ENCODE data around the gene SOCS3. TPM values are rescaled to one million over a fixed set of nuclear protein-coding genes. Genes with fewer than 3 reads are reported as not detected.

Gene SOCS3
- polyA plus RNA-seq, 2 of the 4 experiments (the other 2 are of a cell fraction): 13.5 to 14.7 TPM

DNA sequence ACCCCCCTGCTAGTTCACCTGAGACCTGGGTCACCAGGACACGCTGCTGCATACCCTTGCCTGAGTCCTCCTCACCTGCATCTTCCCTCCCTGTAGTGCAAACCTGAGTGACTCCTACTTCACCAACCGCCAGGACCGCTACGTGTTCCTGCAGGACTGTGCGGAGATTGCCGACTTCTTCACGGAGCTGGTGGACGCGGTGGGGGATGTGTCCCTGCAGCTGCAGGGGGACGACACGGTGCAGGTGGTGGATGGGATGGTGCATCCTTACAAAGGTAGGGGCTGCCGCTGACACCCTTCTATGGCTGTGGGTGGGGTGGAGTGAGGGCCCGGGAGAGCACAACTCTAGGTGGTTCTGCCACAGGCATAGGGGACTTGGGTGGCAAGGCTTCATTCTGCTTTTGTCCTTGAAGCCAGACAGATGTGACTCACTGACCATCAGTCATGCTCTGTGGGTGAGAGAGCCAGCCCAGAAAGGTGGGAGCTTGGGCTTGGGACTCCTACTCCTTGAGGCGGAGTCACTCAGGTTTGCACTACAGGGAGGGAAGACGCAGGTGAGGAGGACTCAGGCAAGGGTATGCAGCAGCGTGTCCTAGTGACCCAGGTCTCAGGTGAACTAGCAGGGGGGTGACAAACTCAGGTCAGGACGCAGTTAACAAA, 40.8 kb upstream of the SOCS3 start (continued):
- TF ChIP-seq EP300 (IDR thresholded peaks at IDR 0.05): no peak

DNA sequence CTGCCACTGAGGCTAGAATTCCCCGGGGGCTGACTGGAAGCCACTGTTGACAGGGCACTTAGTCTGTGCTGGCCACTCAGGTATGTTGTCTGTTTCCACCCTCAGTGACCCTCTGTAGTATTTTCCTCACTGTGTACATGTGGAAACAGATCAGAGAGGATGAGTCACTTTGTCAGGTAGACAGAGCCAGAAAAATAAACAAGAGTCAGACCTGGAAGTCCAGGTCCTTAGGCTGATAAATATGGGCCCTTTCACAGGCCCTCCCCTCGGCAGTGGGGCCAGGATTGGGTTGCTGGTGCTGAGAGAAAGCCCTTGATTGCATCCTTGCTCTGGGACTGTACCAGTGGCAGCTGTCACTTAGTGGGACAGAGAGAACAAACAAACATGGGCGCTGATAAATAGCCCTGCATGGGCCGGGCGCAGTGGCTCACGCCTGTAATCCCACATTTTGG, 39.8 kb upstream of the SOCS3 start:
- DNase-seq (ENCODE audit: low read depth in 1 of 2, low spot score in 1 of 2) (no peak), ATAC-seq (no peak)
- TF ChIP-seq POLR2A (IDR thresholded peaks at IDR 0.05; ENCODE audit: low read length): no peak
- no peak for TF ChIP-seq BCL3 (IDR thresholded peaks at IDR 0.05)
- TF ChIP-seq ZSCAN20 (CRISPR knock-in tag; IDR thresholded peaks at IDR 0.05): no peak
- TF ChIP-seq EP300 (IDR thresholded peaks at IDR 0.05): no peak
- TF ChIP-seq, protein P1, sequence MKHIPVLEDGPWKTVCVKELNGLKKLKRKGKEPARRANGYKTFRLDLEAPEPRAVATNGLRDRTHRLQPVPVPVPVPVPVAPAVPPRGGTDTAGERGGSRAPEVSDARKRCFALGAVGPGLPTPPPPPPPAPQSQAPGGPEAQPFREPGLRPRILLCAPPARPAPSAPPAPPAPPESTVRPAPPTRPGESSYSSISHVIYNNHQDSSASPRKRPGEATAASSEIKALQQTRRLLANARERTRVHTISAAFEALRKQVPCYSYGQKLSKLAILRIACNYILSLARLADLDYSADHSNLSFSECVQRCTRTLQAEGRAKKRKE (CRISPR knock-in tag; IDR thresholded peaks at IDR 0.05; ENCODE audit: low read depth): no peak
- no peak for TF ChIP-seq MYC (IDR thresholded peaks at IDR 0.05; ENCODE audit: borderline replicate concordance, low read length)
- TF ChIP-seq SMC3 (IDR thresholded peaks at IDR 0.05): no peak
- TF ChIP-seq MAFK (IDR thresholded peaks at IDR 0.05; ENCODE audit: partially characterized antibody): no peak
- no peak for TF ChIP-seq FOSL2 (IDR thresholded peaks at IDR 0.05)
- no peak for TF ChIP-seq FOSL2 (CRISPR knock-in tag; IDR thresholded peaks at IDR 0.05)
- no peak for TF ChIP-seq MAZ (IDR thresholded peaks at IDR 0.05; ENCODE audit: borderline replicate concordance, low read depth, low read length)
- TF ChIP-seq, protein P2, sequence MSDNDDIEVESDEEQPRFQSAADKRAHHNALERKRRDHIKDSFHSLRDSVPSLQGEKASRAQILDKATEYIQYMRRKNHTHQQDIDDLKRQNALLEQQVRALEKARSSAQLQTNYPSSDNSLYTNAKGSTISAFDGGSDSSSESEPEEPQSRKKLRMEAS (IDR thresholded peaks at IDR 0.05): no peak
- TF ChIP-seq ZC3H11A (IDR thresholded peaks at IDR 0.05): no peak
- TF ChIP-seq RAD21 (conservative IDR thresholded peaks at IDR 0.05 in 1 of 2, IDR thresholded peaks at IDR 0.05 in 1 of 2): no peak

DNA sequence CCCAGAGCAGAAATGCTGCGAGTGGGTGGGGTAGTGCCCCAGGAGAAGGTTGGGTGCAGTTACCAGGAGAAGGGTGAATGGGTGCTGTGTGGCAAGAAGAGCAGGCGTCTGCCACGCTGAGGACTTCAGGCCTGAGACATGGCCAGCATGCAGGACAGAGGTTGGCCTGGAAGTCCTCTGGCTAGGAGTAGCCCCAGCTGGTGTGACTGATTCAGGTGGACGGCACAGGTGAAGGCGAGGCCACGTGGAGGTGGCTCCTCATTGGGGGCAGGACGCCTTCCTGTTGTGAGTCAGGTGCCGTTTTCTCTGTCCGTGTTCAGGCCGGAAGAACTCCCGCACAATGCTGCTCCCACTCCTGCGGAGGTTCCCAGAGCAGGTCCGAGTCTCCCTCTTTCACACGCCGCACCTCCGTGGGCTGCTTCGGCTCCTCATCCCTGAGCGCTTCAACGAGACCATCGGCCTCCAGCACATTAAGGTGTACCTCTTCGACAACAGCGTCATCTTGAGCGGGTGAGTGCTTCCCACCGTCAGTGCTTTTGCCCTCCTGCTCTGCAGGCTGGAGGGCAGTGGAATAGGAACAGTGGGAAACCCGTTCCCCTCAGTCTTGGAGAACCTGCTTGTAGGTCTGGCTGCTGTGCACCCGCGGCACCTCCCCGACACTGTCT, 39.3 kb upstream of the SOCS3 start:
- Histone ChIP-seq H3K27ac (no peak overlapping the region), H3K4me1 (no peaks in the 10 kb centered on the region), H3K9me3 (no peaks in the 10 kb centered on the region), H3K4me2 (no peak overlapping the region), H3K4me3 (no peak overlapping the region)
- POLR2A ChIA-PET: no interaction called here
- WGBS (ENCODE audit: missing lambda C conversion rate): 85% methylated on average over 28 of the region's 28 CpGs
- TF ChIP-seq BHLHE40 (IDR thresholded peaks at IDR 0.05; ENCODE audit: low read depth, low read length) (no peak), RNF2 (IDR thresholded peaks at IDR 0.05; ENCODE audit: borderline replicate concordance, low read depth) (no peak), USF2 (IDR thresholded peaks at IDR 0.05) (no peak), NFE2L2 (conservative IDR thresholded peaks at IDR 0.05; ENCODE audit: low read length) (no peak), RFX5 (IDR thresholded peaks at IDR 0.05) (no peak), CBX8 (IDR thresholded peaks at IDR 0.05) (no peak)
- DNase-seq (ENCODE audit: low read depth in 1 of 2, low spot score in 1 of 2) (no peak), FAIRE-seq (no peak), ATAC-seq (no peak)
- CTCF ChIA-PET: interaction anchor here (0.8 to 8.7 kb wide), 4 partner anchors 8 to 37 kb away, joined by 3 to 44 read pairs (median 6); no protein-coding TSS in a partner anchor

More for the DNA sequence above, 39.8 kb upstream of the SOCS3 start:
- 75% methylated on average over 6 of the region's 6 CpGs for WGBS (ENCODE audit: missing lambda C conversion rate)
- CTCF ChIA-PET: interaction anchor here (0.9 to 8.7 kb wide), 4 partner anchors 23 to 148 kb away, joined by 3 to 44 read pairs (median 6); no protein-coding TSS in a partner anchor
- no peak overlapping the region for H3K27ac ChIP-seq
- no peak overlapping the region for H3K4me3 ChIP-seq
- no peak overlapping the region for H3K4me2 ChIP-seq
- no peaks in the 10 kb centered on the region for H3K4me1 ChIP-seq
- POLR2A ChIA-PET: no interaction called here
- H3K9me3 ChIP-seq: no peaks in the 10 kb centered on the region
- FAIRE-seq: no peak

All from A549 (cell line).